Neural cell (in vitro differentiated cells): ENCODE measurements around the gene PPP1CA. TPM values are rescaled to one million over a fixed set of nuclear protein-coding genes. Genes with fewer than 3 reads are reported as not detected.

Experiments used
- H2AFZ ChIP-seq: fragments of 200-600, 300-800 bp; sonication (generic), shearing (Covaris generic); 2 replicates; pipeline ENCODE4 v1.6.0; 2014; ENCODE audit warnings: low read depth, mild to moderate bottlenecking, antibody characterized with exemption, low read length, moderate library complexity
- H3F3A ChIP-seq: fragments of 200-600 bp; shearing (Covaris generic); 2 replicates; pipeline ENCODE4 v1.6.1; 2016; ENCODE audit warnings: mild to moderate bottlenecking, moderate library complexity, mixed read lengths, antibody characterized with exemption, low read length; ENCODE audit not compliant: insufficient read depth, poor library complexity, severe bottlenecking
- H3K27ac ChIP-seq: fragments of 200-600, 300-800 bp; sonication (generic), shearing (Covaris generic); 2 replicates; pipeline ENCODE4 v1.5.1; 2014; ENCODE audit warnings: mild to moderate bottlenecking, low read length, moderate library complexity
- H3K27me3 ChIP-seq: fragments of 300-800, 200-600 bp; sonication (generic), shearing (Covaris generic); 2 replicates; pipeline ENCODE4 v1.6.0; 2014; ENCODE audit warnings: mild to moderate bottlenecking, low read depth, low read length, moderate library complexity; ENCODE audit not compliant: insufficient read depth
- H3K36me3 ChIP-seq: fragments of 300-800, 200-600 bp; sonication (generic), shearing (Covaris generic); 2 replicates; pipeline ENCODE4 v1.5.1; 2014; ENCODE audit warnings: mild to moderate bottlenecking, antibody characterized with exemption, low read length, moderate library complexity; ENCODE audit not compliant: insufficient read depth
- H3K4me2 ChIP-seq: fragments of 300-800, 200-600 bp; sonication (generic), shearing (Covaris generic); 2 replicates; pipeline ENCODE4 v1.6.0; 2014; ENCODE audit warnings: mild to moderate bottlenecking, low read length
- H3K4me3 ChIP-seq: fragments of 300-800, 200-600 bp; sonication (generic), shearing (Covaris generic); 2 replicates; pipeline ENCODE4 v1.5.1; 2014; ENCODE audit warnings: mild to moderate bottlenecking, low read length, moderate library complexity
- H3K79me2 ChIP-seq: fragments of 200-600 bp; shearing (Covaris generic); replicated peaks from 2 replicates; pipeline ENCODE4 v1.6.0; 2014; ENCODE audit warnings: mild to moderate bottlenecking, low read length, moderate library complexity; ENCODE audit not compliant: insufficient read depth
- H3K9ac ChIP-seq: fragments of 300-800, 200-600 bp; sonication (generic), shearing (Covaris generic); 2 replicates; pipeline ENCODE4 v1.6.1; 2016; ENCODE audit warnings: mild to moderate bottlenecking, low read length, mixed read lengths
- H3K9me2 ChIP-seq: fragments of 200-600 bp; shearing (Covaris generic); 2 replicates; pipeline ENCODE4 v1.6.1; 2016; ENCODE audit warnings: mild to moderate bottlenecking, low read length, mixed read lengths; ENCODE audit not compliant: insufficient read depth
- H3K9me3 ChIP-seq: fragments of 200-600, 300-800 bp; sonication (generic), shearing (Covaris generic); 2 replicates; pipeline ENCODE4 v1.6.1; 2016; ENCODE audit warnings: mild to moderate bottlenecking, mixed run types, low read length, moderate library complexity, mixed read lengths
- H4K20me1 ChIP-seq: fragments of 200-600 bp; shearing (Covaris generic); 2 replicates; pipeline ENCODE4 v1.6.1; 2016; ENCODE audit warnings: mild to moderate bottlenecking, mixed run types; ENCODE audit not compliant: insufficient read depth
- EP300 ChIP-seq: fragments of 450-650 bp; conservative IDR thresholded peaks from 2 replicates; pipeline ENCODE4 v1.6.1; 2014; ENCODE audit warnings: antibody characterized with exemption, mild to moderate bottlenecking, moderate library complexity; ENCODE audit not compliant: poor library complexity, severe bottlenecking
- EZH2 ChIP-seq: fragments of 200-600, 300-800 bp; shearing (Covaris generic), sonication (generic); IDR thresholded peaks from 2 replicates; pipeline ENCODE4 v1.6.1; 2014; ENCODE audit warnings: antibody characterized with exemption, low read length, borderline replicate concordance, mild to moderate bottlenecking; ENCODE audit not compliant: insufficient read depth, poor library complexity, severe bottlenecking
- MXI1 ChIP-seq: fragments of 450-650 bp; conservative IDR thresholded peaks from 2 replicates; pipeline ENCODE4 v1.6.1; 2014; ENCODE audit warnings: antibody characterized with exemption, mild to moderate bottlenecking; ENCODE audit not compliant: poor library complexity, severe bottlenecking
- POLR2AphosphoS5 ChIP-seq: IDR thresholded peaks from 2 replicates; pipeline ENCODE4 v1.6.1; 2012
- RAD21 ChIP-seq: fragments of 450-650 bp; conservative IDR thresholded peaks from 2 replicates; pipeline ENCODE4 v1.6.1; 2014; ENCODE audit warnings: antibody characterized with exemption, mild to moderate bottlenecking, moderate library complexity
- REST ChIP-seq: IDR thresholded peaks from 2 replicates; pipeline ENCODE4 v1.6.1; 2012; ENCODE audit warnings: borderline replicate concordance
- SMC3 ChIP-seq: fragments of 450-650 bp; conservative IDR thresholded peaks from 2 replicates; pipeline ENCODE4 v1.6.1; 2014; ENCODE audit warnings: antibody characterized with exemption, mild to moderate bottlenecking, moderate library complexity; ENCODE audit not compliant: poor library complexity
- TAF1 ChIP-seq: IDR thresholded peaks from 2 replicates; pipeline ENCODE4 v1.6.1; 2012; ENCODE audit warnings: low read depth
- polyA plus RNA-seq: library from polyadenylated mRNA; depleted of rRNA; stranded (reverse); fragments of >200 nt; gene quantifications from 2 replicates; pipeline ENCODE4 v1.2.3, GENCODE V29; 2014
- TF ChIP-seq, protein P1 (sequence below): fragments of 450-650 bp; IDR thresholded peaks from 2 replicates; pipeline ENCODE4 v1.5.1; 2014; ENCODE audit warnings: antibody characterized with exemption, mild to moderate bottlenecking, moderate library complexity; ENCODE audit not compliant: poor library complexity, severe bottlenecking

PPP1CA gene
- polyA plus RNA-seq, 1 donor from 2014 or later = 106 TPM

DNA sequence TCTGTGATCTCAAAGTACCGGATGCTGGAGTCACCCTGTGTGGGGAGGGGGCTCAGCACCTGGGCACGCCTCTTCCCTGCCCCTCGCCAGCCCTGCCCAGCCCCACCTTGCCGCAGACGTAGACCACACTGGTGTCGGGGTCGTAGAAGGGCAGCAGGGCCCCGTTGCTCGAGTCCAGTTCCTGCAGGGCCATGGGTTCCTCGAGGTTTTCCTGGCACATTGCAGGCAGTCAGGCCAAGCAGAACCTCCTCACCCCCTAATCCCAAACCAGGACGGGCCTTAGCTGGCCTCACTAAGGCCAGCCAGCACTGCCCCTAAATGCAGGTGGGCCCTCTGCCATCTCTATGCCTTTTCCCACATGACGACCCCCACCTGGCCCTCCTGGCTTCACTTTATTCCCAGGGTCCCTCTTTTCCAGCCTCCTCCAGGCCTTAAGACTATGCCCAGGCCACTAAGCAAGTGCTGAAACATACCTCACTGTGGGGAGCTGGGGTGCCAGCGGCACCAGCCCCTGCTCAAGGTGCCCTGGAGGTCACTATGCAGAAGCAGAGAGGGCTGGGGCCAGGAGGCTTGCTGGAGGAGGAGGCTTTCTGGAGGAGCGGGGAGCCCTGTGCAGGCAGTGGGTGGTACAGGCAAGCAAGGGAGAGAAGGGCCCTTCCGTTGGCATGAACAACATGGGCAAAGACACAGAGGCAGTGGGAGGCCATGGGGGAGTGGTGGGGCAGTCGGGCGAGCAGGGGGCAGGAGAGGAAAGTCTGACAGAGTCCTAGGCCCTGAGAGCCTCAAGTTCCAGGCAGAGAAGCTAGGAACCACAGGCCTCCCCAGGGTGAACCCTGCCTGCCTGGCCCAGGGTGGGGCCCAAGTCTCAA lies 38.8 kb upstream of the PPP1CA start:
- Histone ChIP-seq H2AFZ (no peak overlapping the region), H4K20me1 (no peaks in the 10 kb centered on the region), H3K27me3 (no peaks in the 10 kb centered on the region), H3K9ac (no peak overlapping the region), H3K79me2 (no peaks in the 10 kb centered on the region), H3F3A (no peaks in the 10 kb centered on the region), H3K9me2 (no peaks in the 10 kb centered on the region), H3K4me3 (no peak overlapping the region), H3K27ac (no peak overlapping the region), H3K9me3 (no peaks in the 10 kb centered on the region), H3K36me3 (no peaks in the 10 kb centered on the region), H3K4me2 (no peak overlapping the region)
- TF ChIP-seq EZH2 = no peak
- no peak for TF ChIP-seq RAD21
- TF ChIP-seq, protein P1, sequence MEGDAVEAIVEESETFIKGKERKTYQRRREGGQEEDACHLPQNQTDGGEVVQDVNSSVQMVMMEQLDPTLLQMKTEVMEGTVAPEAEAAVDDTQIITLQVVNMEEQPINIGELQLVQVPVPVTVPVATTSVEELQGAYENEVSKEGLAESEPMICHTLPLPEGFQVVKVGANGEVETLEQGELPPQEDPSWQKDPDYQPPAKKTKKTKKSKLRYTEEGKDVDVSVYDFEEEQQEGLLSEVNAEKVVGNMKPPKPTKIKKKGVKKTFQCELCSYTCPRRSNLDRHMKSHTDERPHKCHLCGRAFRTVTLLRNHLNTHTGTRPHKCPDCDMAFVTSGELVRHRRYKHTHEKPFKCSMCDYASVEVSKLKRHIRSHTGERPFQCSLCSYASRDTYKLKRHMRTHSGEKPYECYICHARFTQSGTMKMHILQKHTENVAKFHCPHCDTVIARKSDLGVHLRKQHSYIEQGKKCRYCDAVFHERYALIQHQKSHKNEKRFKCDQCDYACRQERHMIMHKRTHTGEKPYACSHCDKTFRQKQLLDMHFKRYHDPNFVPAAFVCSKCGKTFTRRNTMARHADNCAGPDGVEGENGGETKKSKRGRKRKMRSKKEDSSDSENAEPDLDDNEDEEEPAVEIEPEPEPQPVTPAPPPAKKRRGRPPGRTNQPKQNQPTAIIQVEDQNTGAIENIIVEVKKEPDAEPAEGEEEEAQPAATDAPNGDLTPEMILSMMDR = no peak
- no peak for TF ChIP-seq SMC3
- no peak for TF ChIP-seq MXI1
- TF ChIP-seq EP300 = no peak
- TF ChIP-seq TAF1 = no peak
- TF ChIP-seq POLR2AphosphoS5 = no peak
- TF ChIP-seq REST = no peak

- Histone ChIP-seq H3K27me3 (no peaks in the 10 kb centered on the region), H3F3A (no peaks in the 10 kb centered on the region), H2AFZ (no peak overlapping the region), H3K9me3 (no peaks in the 10 kb centered on the region), H3K27ac (no peak overlapping the region), H3K9ac (no peak overlapping the region), H3K79me2 (no peaks in the 10 kb centered on the region), H4K20me1 (no peaks in the 10 kb centered on the region), H3K4me3 (no peak overlapping the region), H3K36me3 (no peaks in the 10 kb centered on the region), H3K4me2 (no peak overlapping the region), H3K9me2 (no peaks in the 10 kb centered on the region)
- TF ChIP-seq EZH2 (no peak), TAF1 (no peak), RAD21 (no peak), SMC3 (no peak), POLR2AphosphoS5 (no peak), MXI1 (no peak), REST (no peak), EP300 (no peak)
- TF ChIP-seq, protein P1 = no peak
These were observed 37.9 kb upstream of the PPP1CA start for GRCh38 chr11:67439321-67440228.
